LNCAP (cell line): ENCODE data around the gene TMEM147.

Experiments
- CTCF ChIP-seq: fragments of 450-650 bp; IDR thresholded peaks from 2 replicates; pipeline ENCODE4 v1.5.1; 2017; ENCODE audit warnings: mild to moderate bottlenecking

Gene TMEM147

GRCh38 chr19:35595928-35596327, 50.5 kb downstream of the TMEM147 start:
- no peak for TF ChIP-seq CTCF

GRCh38 chr19:35596366-35596999, 51.1 kb downstream of the TMEM147 start:
- no peak for TF ChIP-seq CTCF
